Transverse colon (tissue), 4 donors: ENCODE results near the gene DYNLRB1. TPM values are rescaled to one million over a fixed set of nuclear protein-coding genes. Genes with fewer than 3 reads are reported as not detected.

Source experiments
- DNase-seq: peaks from one replicate; pipeline ENCODE4 v3.0.0-alpha.2; 2019
- H3K27ac ChIP-seq, 4 donors: fragments of 200-600 bp; sonication (generic); 2 replicates each; pipeline ENCODE4 v1.5.1; 2016 to 2018; ENCODE audit warnings: inconsistent platforms in 4 of 4
- H3K27me3 ChIP-seq: fragments of 200-600 bp; sonication (generic); 2 replicates; pipeline ENCODE4 v1.5.1; 2017; ENCODE audit warnings: inconsistent platforms
- H3K36me3 ChIP-seq, 4 donors: fragments of 200-600 bp; sonication (generic); 2 replicates each; pipeline ENCODE4 v1.5.1; 2017 to 2019; ENCODE audit warnings: inconsistent platforms in 4 of 4
- H3K4me1 ChIP-seq, 4 donors: fragments of 200-600 bp; sonication (generic); 2 replicates each; pipeline ENCODE4 v1.5.1; 2017 to 2020; ENCODE audit warnings: inconsistent platforms in 4 of 4
- H3K4me3 ChIP-seq, 4 donors: fragments of 200-600 bp; sonication (generic); 1 replicate in 1 of 4; 2 replicates in 3 of 4; pipeline versions ENCODE4 v1.5.1 to v1.6.1; 2017 to 2019; ENCODE audit warnings: inconsistent platforms in 4 of 4
- H3K9me3 ChIP-seq, 2 donors: fragments of 200-600 bp; sonication (generic); 2 replicates each; pipeline ENCODE4 v1.5.1; 2017 to 2019; ENCODE audit warnings: inconsistent platforms in 2 of 2
- EP300 ChIP-seq: sonication (generic); formaldehyde crosslinking; IDR thresholded peaks from one replicate; pipeline ENCODE4 v1.6.1; 2017; ENCODE audit warnings: antibody characterized with exemption, low read depth
- POLR2A ChIP-seq: fragments of 450-650 bp; IDR thresholded peaks from one replicate; pipeline ENCODE4 v1.6.1; 2016; ENCODE audit warnings: antibody characterized with exemption, mild to moderate bottlenecking, moderate library complexity
- POLR2AphosphoS5 ChIP-seq, 3 donors: sonication (generic); formaldehyde crosslinking; IDR thresholded peaks; one replicate each; pipeline ENCODE4 v1.6.1; 2016; ENCODE audit warnings: antibody characterized with exemption in 3 of 3
- WGBS, 2 donors: methylation state at CpG; one replicate each; pipeline ENCODE4 v1.1.5; 2018; ENCODE audit warnings: low coverage in 1 of 2; 5-methylcytosine and 5-hydroxymethylcytosine counted together
- in situ Hi-C, 4 donors: fragments of 200-750 bp; cut with MboI; loops; one replicate each; pipeline versions ENCODE4 v1.15.0 to v1.15.1; 2017; ENCODE audit warnings: low sequenced_read_pairs in 3 of 4, low pct_ligation_motif_present in 1 of 4, low pct_unique_long_range_greater_than_20kb in 1 of 4
- intact Hi-C: fragments of 100-400 bp; cut with DNase I; formaldehyde crosslinking; loops from one replicate; pipeline ENCODE4 v1.15.1; 2023; ENCODE audit warnings: low total_unique reads
- total RNA-seq, 4 donors: library from RNA; depleted of rRNA; stranded (reverse); fragments of >200 nt; gene quantifications; one replicate each; pipeline ENCODE4 v1.1.0, GENCODE V29; 2016
- TF ChIP-seq, protein P1 (sequence below), 5 experiments: fragments of 200-600 bp in 3 of 5; fragments of 450-650 bp in 2 of 5; sonication (generic) in 3 of 5; IDR thresholded peaks; 1 replicate in 2 of 5; 2 replicates in 3 of 5; pipeline ENCODE4 v1.5.1; 2016 to 2017; ENCODE audit warnings: antibody characterized with exemption in 5 of 5, inconsistent platforms in 3 of 5, mild to moderate bottlenecking in 2 of 5, moderate library complexity in 1 of 5

The DYNLRB1 gene
- total RNA-seq, 4 donors from 2014 or later: 80.8 to 178 (median 120) TPM

- in situ Hi-C loops: no loop called here
- Histone ChIP-seq H3K27ac (no peak overlapping the region), H3K9me3 (no peaks in the 10 kb centered on the region), H3K36me3 (peaks cover 0 to 56% (median 15%) of the 10 kb centered on the region in 4 donors), H3K27me3 (no peaks in the 10 kb centered on the region), H3K4me1 (no peaks in the 10 kb centered on the region), H3K4me3 (no peak overlapping the region)
- intact Hi-C loops: no loop called here
- TF ChIP-seq EP300: no peak
- no peak for TF ChIP-seq POLR2AphosphoS5 (IDR thresholded peaks at IDR 0.05)
- TF ChIP-seq, protein P1, sequence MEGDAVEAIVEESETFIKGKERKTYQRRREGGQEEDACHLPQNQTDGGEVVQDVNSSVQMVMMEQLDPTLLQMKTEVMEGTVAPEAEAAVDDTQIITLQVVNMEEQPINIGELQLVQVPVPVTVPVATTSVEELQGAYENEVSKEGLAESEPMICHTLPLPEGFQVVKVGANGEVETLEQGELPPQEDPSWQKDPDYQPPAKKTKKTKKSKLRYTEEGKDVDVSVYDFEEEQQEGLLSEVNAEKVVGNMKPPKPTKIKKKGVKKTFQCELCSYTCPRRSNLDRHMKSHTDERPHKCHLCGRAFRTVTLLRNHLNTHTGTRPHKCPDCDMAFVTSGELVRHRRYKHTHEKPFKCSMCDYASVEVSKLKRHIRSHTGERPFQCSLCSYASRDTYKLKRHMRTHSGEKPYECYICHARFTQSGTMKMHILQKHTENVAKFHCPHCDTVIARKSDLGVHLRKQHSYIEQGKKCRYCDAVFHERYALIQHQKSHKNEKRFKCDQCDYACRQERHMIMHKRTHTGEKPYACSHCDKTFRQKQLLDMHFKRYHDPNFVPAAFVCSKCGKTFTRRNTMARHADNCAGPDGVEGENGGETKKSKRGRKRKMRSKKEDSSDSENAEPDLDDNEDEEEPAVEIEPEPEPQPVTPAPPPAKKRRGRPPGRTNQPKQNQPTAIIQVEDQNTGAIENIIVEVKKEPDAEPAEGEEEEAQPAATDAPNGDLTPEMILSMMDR (IDR thresholded peaks at IDR 0.05): no peak
- TF ChIP-seq POLR2A: no peak
- no peak for DNase-seq
- WGBS, 2 donors: 89% methylated on average over 2 of the region's 2 CpGs; no CpG with 5 or more reads in 1 of the 2 donors
Measured at GRCh38 chr20:34535857-34536256, 19.6 kb downstream of the DYNLRB1 start.

DNA sequence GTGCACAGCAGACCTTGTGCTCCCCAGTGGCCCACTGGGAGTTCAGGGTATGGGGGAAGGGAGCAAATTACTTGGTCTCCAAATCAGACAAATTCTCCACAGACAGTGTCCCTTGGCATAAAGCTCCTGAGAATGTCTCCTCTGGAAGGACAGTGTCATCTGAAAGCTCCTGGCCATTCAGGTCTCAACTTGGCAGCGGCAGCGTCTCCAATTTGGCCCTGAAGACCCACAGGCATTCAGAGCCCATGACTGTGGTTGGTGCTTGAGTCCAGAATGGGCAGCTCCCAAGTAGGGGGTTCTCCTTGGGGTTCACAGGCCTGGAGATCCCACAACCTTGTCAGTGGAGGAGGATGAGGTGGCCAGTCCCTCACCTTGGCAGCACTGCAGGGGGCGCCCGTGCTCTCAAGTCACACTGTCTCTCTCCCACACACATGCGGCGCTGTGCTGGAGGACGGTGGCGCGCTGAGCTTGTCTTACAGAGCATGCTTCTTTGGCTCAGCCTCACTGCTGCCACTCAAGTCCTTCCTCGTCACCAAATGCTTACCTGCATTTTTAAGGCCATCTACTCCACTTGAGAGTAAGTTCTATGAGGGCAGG lies 20.7 kb downstream of the DYNLRB1 start:
- no peak overlapping the region for H3K27ac ChIP-seq
- H3K4me3 ChIP-seq: no peak overlapping the region
- no peaks in the 10 kb centered on the region for H3K27me3 ChIP-seq
- intact Hi-C loops (no loop called here), in situ Hi-C loops (no loop called here)
- H3K4me1 ChIP-seq: no peaks in the 10 kb centered on the region
- peak; percentile 66 for DNase-seq
- no peaks in the 10 kb centered on the region for H3K9me3 ChIP-seq
- no peak for TF ChIP-seq EP300
- TF ChIP-seq, protein P1 (IDR thresholded peaks at IDR 0.05): peak; percentile 33 to 43 (median 38)
- TF ChIP-seq POLR2AphosphoS5 (IDR thresholded peaks at IDR 0.05): no peak
- peaks cover 0 to 64% (median 18%) of the 10 kb centered on the region in 4 donors for H3K36me3 ChIP-seq
- 76% methylated on average over 10 of the region's 10 CpGs; no CpG with 5 or more reads in 1 of the 2 donors for WGBS, 2 donors

DNA sequence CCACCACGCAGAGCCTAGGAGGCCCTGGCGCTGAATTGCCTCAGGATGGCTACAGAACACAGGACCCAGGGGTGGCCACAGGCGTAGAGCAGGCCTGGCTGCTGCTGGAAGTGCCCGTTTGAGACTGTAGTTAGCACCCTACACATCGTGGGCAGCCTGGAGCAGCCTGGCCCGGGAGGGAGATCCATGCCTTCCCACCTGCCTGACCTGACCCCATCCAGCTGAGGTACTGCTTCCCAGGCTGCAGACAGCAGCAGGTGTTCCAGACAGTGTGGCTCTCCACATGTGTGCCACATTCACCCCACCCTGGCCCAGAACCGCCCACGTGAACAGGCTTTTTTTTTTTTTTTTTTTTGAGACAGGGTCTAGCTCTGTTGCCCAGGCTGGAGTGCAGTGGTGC lies 21.4 kb downstream of the DYNLRB1 start:
- no peak overlapping the region for H3K27ac ChIP-seq
- WGBS, 2 donors: 81 to 100% methylated on average over 1 to 8 of the region's 8 CpGs
- H3K36me3 ChIP-seq: peaks cover 0 to 62% (median 18%) of the 10 kb centered on the region in 4 donors
- TF ChIP-seq, protein P1 (IDR thresholded peaks at IDR 0.05): no peak
- TF ChIP-seq POLR2A (no peak), EP300 (no peak), POLR2AphosphoS5 (IDR thresholded peaks at IDR 0.05) (no peak)
- DNase-seq: no peak
- in situ Hi-C loops: no loop called here
- intact Hi-C loops: no loop called here
- no peaks in the 10 kb centered on the region for H3K27me3 ChIP-seq
- H3K4me3 ChIP-seq: no peak overlapping the region
- no peaks in the 10 kb centered on the region for H3K9me3 ChIP-seq
- no peaks in the 10 kb centered on the region for H3K4me1 ChIP-seq

GRCh38 chr20:34538671-34539123 lies 22.5 kb downstream of the DYNLRB1 start:
- H3K27me3 ChIP-seq: no peaks in the 10 kb centered on the region
- TF ChIP-seq, protein P1 (IDR thresholded peaks at IDR 0.05): peak; percentile 71 to 80 (median 76)
- no peak for TF ChIP-seq POLR2AphosphoS5 (IDR thresholded peaks at IDR 0.05)
- in situ Hi-C loops: no loop called here
- no peak overlapping the region for H3K27ac ChIP-seq
- DNase-seq: peak; percentile 55
- 38 to 47% methylated on average over 3 to 5 of the region's 5 CpGs for WGBS, 2 donors
- H3K4me1 ChIP-seq: peaks cover 0 to 10% (median 2%) of the 10 kb centered on the region in 4 donors
- no peaks in the 10 kb centered on the region for H3K9me3 ChIP-seq
- peaks cover 0 to 59% (median 15%) of the 10 kb centered on the region in 4 donors for H3K36me3 ChIP-seq
- no peak overlapping the region for H3K4me3 ChIP-seq
- intact Hi-C loops: no loop called here
